Common myeloid progenitor, CD34-positive (primary cell): Measurements from ENCODE around the gene RIPOR3.

Experiments
- CTCF ChIA-PET: fragments of 350-600 bp; sonication (Branson Sonifier 250); formaldehyde crosslinking; loops from one replicate; lab custom pipeline; 2021; ENCODE audit warnings: antibody characterized with exemption; lab: Charles Lee
- POLR2A ChIA-PET: fragments of 350-600 bp; sonication (Branson Sonifier 250); formaldehyde crosslinking; loops from one replicate; lab custom pipeline; 2021; ENCODE audit warnings: antibody characterized with exemption; lab: Charles Lee
- DNase-seq, 3 donors: peaks; one replicate each; pipeline versions ENCODE4 v3.0.0 to v3.0.0-alpha.2; 2013
- H3K27ac ChIP-seq, 2 experiments: 1 replicate in 1 of 2; 2 replicates in 1 of 2; pipeline ENCODE4 v1.7.0; 2013; ENCODE audit warnings: inconsistent platforms in 2 of 2, low read length in 2 of 2, mild to moderate bottlenecking in 2 of 2, low read depth in 1 of 2, moderate library complexity in 1 of 2; ENCODE audit not compliant: severe bottlenecking in 2 of 2, insufficient read depth in 1 of 2, poor library complexity in 1 of 2
- H3K27me3 ChIP-seq, 5 experiments: replicated peaks in 2 of 5; 1 replicate in 3 of 5; 2 replicates in 2 of 5; pipeline versions ENCODE4 v1.6.1 to v1.7.0; 2013; ENCODE audit warnings: low read length in 4 of 5, mild to moderate bottlenecking in 2 of 5, moderate library complexity in 2 of 5, inconsistent platforms in 1 of 5; ENCODE audit not compliant: insufficient read depth in 5 of 5, control insufficient read depth in 4 of 5
- H3K36me3 ChIP-seq, 4 experiments: 1 replicate in 2 of 4; 2 replicates in 2 of 4; pipeline versions ENCODE4 v1.6.1 to v1.7.0; 2013; ENCODE audit warnings: low read length in 3 of 4, control low read depth in 1 of 4, mild to moderate bottlenecking in 1 of 4; ENCODE audit not compliant: control insufficient read depth in 4 of 4, insufficient read depth in 4 of 4
- H3K4me1 ChIP-seq, 4 experiments: 1 replicate in 3 of 4; 2 replicates in 1 of 4; pipeline versions ENCODE4 v1.6.1 to v1.7.1; 2013; ENCODE audit warnings: low read length in 3 of 4, mild to moderate bottlenecking in 3 of 4, control low read depth in 1 of 4, inconsistent platforms in 1 of 4, moderate library complexity in 1 of 4; ENCODE audit not compliant: control insufficient read depth in 4 of 4, insufficient read depth in 4 of 4; ENCODE audit errors: control extremely low read depth in 1 of 4
- H3K4me3 ChIP-seq, 7 experiments: 1 replicate in 4 of 7; 2 replicates in 3 of 7; pipeline versions ENCODE4 v1.5.1 to v1.7.0; 2013; ENCODE audit warnings: mild to moderate bottlenecking in 7 of 7, low read length in 6 of 7, moderate library complexity in 6 of 7, inconsistent platforms in 2 of 7, low read depth in 2 of 7, control low read depth in 1 of 7; ENCODE audit not compliant: insufficient read depth in 4 of 7, control insufficient read depth in 1 of 7; ENCODE audit errors: extremely low read depth in 1 of 7
- H3K9me3 ChIP-seq, 5 experiments: 1 replicate in 4 of 5; 2 replicates in 1 of 5; pipeline versions ENCODE4 v1.6.1 to v1.7.1; 2013; ENCODE audit warnings: low read length in 4 of 5, mild to moderate bottlenecking in 2 of 5, inconsistent platforms in 1 of 5, low read depth in 1 of 5, moderate library complexity in 1 of 5; ENCODE audit not compliant: control insufficient read depth in 4 of 5, insufficient read depth in 2 of 5; ENCODE audit errors: control extremely low read depth in 1 of 5
- WGBS: methylation state at CpG from one replicate; pipeline ENCODE4 v1.1.5; 2013; ENCODE audit not compliant: insufficient coverage; 5-methylcytosine and 5-hydroxymethylcytosine counted together

RIPOR3 gene

DNA sequence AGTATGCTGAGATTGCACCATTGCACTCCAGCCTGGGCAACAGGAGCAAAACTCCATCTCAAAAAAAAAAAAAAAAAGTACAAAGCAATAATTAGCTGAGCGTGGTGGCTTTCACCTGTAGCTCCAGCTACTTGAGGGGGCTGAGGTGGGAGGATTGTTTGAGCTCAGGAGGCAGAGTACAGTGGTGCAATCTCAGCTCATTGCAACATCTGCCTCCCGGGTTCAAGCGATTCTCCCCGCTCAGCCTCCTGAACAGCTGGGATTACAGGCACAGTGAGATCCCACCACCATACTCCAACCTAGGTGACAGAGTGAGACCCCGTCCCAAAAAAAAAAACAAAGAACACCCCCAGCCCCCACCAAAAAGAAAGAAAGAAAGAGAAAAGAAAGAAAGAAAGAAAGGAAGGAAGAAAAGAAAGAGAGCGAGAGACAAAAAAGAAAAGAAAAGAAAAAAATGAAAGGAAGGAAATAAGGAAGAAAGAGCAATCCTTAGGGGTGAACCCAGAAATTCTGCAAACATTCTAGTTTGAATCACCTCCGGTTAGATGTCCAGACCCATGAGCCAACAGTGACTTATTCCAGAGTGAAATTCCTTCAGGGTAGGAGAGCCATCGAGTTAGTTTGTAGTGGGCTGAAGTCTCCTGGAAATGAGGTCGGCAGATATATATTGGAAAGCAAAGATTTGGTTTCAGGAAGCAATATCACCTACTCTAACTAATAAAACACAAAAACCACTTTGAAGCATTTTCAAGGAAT, 3.2 kb upstream of the RIPOR3 start:
- Histone ChIP-seq H3K9me3 (no peaks in the 10 kb centered on the region), H3K27me3 (peaks cover 0 to 2% (median 0%) of the 10 kb centered on the region in 5 experiments), H3K4me1 (peaks cover 3 to 35% (median 19%) of the 10 kb centered on the region in 4 experiments), H3K27ac (no peak overlapping the region), H3K4me3 (no peak overlapping the region), H3K36me3 (no peaks in the 10 kb centered on the region)
- ChIA-PET POLR2A (no interaction called here), CTCF (interaction anchor here (1.1 kb wide), 1 partner anchor 35 kb away, joined by 4 read pairs; no protein-coding TSS in a partner anchor)
- WGBS = 93% methylated on average over 2 of the region's 9 CpGs
- DNase-seq = no peak

DNA sequence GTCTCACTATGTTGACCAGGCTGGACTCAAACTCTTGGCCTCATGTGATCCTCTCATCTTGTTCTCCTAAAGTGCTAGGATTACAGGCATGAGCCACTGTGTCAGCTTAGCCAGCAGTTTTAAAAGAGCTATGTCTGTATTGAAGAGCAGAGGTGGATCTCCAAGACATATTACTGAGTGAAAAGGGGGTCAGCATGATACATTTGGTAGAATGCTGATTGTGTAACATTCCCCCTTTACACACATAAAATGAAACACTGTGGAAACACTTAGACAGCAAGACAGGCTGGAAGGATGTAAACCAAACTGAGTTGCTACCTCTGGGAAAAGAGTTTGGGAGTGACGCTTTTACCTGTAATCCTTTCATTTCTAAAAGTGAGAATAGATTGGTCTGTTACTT, 1.7 kb upstream of the RIPOR3 start:
- Histone ChIP-seq H3K9me3 (no peaks in the 10 kb centered on the region), H3K27ac (no peak overlapping the region), H3K27me3 (peaks cover 0 to 2% (median 0%) of the 10 kb centered on the region in 5 experiments), H3K4me3 (no peak overlapping the region), H3K36me3 (no peaks in the 10 kb centered on the region), H3K4me1 (peaks cover 3 to 41% (median 20%) of the 10 kb centered on the region in 4 experiments)
- 100% methylated on average over 1 of the region's 1 CpG for WGBS
- DNase-seq = no peak
- ChIA-PET CTCF (no interaction called here), POLR2A (no interaction called here)

DNA sequence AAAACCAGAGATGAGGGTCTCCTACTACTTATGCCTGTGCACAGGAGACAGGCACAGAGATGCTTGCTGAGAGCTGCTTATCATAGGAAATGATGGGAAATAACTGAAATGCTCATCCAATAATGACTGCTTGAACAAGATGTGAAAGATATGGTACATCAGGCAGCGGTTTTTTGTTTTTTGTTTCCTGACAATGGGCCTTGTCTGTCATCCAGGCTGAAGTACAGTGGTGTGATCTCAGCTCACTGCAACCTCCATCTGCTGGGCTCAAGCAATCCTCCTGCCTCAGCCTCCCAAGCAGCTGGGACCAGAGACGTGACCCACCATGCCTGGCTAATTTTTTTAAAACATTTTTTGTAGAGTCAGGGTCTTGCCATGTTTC, 1.2 kb upstream of the RIPOR3 start:
- H3K4me3 ChIP-seq = peak overlapping the region in 2 of 7 experiments; percentile 85
- no peaks in the 10 kb centered on the region for H3K9me3 ChIP-seq
- peaks cover 3 to 41% (median 20%) of the 10 kb centered on the region in 4 experiments for H3K4me1 ChIP-seq
- ChIA-PET POLR2A (no interaction called here), CTCF (no interaction called here)
- peak in 1 of 3 donors; percentile 40 for DNase-seq
- H3K27ac ChIP-seq = peak overlapping the region; percentile 50 to 79
- peaks cover 0 to 2% (median 0%) of the 10 kb centered on the region in 5 experiments for H3K27me3 ChIP-seq
- H3K36me3 ChIP-seq = no peaks in the 10 kb centered on the region
- WGBS = 50% methylated on average over 1 of the region's 2 CpGs

DNA sequence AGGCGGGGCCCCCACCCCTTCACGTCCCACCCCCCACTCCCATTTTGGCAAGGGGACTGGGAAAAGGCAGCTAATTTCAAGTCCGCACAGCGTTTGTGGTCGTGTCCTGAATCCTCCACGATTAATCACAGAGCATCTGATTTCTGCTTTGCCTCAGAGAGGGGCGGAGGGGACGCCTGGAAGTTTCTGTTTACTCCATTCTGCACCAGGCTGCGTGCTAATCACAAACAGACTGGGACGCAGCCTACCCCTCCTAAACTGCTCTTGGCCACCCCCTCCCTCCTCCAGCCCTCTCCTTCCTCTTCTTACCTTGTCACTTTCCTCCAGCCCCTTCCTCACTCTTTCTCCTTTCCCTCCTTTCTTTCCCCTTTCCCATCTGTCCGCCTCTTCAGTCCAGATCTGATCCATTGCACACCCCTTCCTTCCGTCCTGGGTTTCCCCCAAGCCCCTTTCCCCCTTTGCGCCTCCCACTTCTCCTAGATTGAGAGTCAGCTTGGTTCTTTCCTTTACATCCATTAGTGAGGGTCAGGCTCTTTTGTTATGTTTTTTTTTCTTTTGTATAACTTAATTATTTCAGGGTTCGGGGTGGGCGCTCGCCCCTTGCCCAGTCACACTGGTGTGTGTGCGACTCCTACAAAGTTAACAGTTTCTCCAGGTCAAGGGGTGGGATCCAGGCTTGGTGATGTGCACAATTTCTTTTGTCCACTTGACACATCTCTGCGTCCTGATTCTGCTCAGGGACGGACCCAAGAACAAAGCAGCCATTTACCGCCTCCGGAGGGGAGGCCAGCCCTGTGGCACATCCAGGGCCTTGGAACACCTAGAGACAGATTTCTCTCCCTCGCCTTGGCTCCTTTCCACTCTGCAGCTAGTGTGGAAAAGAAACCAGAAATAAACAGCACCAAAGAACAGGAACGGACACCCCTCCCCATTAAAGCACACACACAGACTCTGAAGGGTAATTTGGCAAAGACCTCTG, 520 bp upstream of the RIPOR3 start:
- POLR2A ChIA-PET = no interaction called here
- 5% methylated on average over 15 of the region's 23 CpGs for WGBS
- Histone ChIP-seq H3K36me3 (peaks cover 0 to 3% (median 0%) of the 10 kb centered on the region in 4 experiments), H3K27ac (peak overlapping the region; percentile 50 to 79), H3K4me3 (peak overlapping the region; percentile 15 to 85 (median 62)), H3K4me1 (peaks cover 3 to 41% (median 20%) of the 10 kb centered on the region in 4 experiments), H3K27me3 (peaks cover 0 to 2% (median 0%) of the 10 kb centered on the region in 5 experiments), H3K9me3 (no peaks in the 10 kb centered on the region)
- peak; percentile 62 to 89 (median 80) for DNase-seq
- CTCF ChIA-PET = interaction anchor here (0.6 to 1.1 kb wide), 4 partner anchors 11 to 115 kb away, joined by 3 to 5 read pairs (median 3); no protein-coding TSS in a partner anchor

DNA sequence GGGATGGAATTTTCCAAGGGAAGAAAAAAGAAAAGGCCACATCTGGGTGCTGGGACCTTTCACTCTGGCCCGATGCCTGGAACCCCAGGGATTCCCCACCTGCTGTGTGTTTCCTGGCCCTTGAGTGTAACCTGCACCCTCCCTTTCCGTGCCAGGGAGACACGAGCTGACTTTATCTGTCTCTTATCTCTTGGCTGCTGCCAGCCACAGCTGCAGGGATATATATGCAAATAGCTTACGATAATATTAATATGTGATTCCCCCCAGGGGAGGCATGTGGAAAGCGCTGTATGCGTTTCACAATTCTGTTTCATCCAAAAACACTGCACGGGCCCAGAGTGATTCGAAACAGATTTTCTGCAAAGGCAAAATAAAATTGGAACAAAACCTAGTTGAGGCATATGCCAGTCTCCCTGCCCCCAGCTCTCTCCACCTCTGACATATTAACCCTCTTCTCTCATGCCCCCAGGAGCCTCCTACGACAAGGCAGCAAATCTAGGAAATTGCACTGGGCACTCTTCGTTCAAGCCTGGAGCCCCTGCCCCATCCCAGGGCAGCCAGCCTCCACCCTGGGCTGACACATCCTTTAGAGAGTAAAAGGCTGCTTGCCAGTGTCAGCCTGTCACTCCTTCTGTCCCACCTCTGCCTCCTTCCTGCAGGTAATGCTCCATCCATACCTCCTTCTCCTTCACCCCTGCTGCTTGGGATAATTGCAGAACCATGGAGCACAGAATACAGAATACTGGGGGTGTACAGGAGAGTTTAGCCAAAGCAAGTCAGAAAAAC, 1.3 kb downstream of the RIPOR3 start:
- Histone ChIP-seq H3K27me3 (peaks cover 0 to 2% (median 0%) of the 10 kb centered on the region in 5 experiments), H3K36me3 (peaks cover 0 to 3% (median 0%) of the 10 kb centered on the region in 4 experiments), H3K4me3 (peak overlapping the region; percentile 6 to 85 (median 62)), H3K27ac (peak overlapping the region in 1 of 2 experiments; percentile 79), H3K9me3 (no peaks in the 10 kb centered on the region), H3K4me1 (peaks cover 3 to 41% (median 20%) of the 10 kb centered on the region in 4 experiments)
- WGBS = 17% methylated on average over 4 of the region's 10 CpGs
- ChIA-PET CTCF (interaction anchor here (0.9 to 2.1 kb wide), 5 partner anchors 12 to 60 kb away, joined by 3 to 5 read pairs (median 4); no protein-coding TSS in a partner anchor), POLR2A (interaction anchor here (0.6 kb wide), 1 partner anchor 40 kb away, joined by 3 read pairs; no protein-coding TSS in a partner anchor)
- peak; percentile 6 to 31 (median 25) for DNase-seq

DNA sequence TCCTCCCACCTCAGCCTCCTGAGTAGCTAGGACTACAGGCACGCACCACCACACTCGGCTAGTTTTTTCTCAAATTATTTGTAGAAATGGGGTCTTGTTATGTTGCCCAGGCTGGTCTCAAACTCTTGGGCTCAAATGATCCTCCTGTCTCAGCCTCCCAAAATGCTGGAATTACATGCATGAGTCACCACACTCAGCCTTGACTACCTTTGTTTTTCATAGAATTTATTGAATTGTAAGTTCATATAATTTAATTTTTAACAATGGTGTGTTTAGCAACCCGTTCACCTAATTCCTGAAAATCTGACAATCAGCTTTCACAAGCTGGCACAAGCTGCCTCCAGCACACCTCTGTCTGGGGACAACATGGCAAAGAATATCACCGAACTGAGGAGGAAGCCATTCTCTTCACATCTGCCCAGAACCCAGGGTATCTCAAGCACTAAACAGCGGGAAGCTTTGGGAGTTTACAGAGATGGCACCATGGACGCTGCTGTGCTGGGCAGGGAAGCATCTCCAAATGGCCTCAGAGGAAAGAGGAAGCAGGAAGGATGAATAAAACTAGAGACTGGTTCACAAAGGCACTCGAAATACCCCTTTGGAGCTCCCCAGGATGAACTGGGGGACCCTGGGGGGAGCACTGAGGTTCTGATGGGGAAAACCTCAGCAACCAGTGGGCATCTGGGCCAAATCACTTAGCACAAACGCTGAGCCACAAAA, 2.9 kb downstream of the RIPOR3 start:
- DNase-seq = no peak
- 83% methylated on average over 5 of the region's 8 CpGs for WGBS
- Histone ChIP-seq H3K4me3 (no peak overlapping the region), H3K9me3 (no peaks in the 10 kb centered on the region), H3K27ac (no peak overlapping the region), H3K27me3 (peaks cover 0 to 2% (median 0%) of the 10 kb centered on the region in 5 experiments), H3K4me1 (peaks cover 3 to 41% (median 20%) of the 10 kb centered on the region in 4 experiments), H3K36me3 (peaks cover 0 to 3% (median 1%) of the 10 kb centered on the region in 4 experiments)
- POLR2A ChIA-PET = no interaction called here
- CTCF ChIA-PET = interaction anchor here (0.7 to 2.1 kb wide), 5 partner anchors 10 to 62 kb away, joined by 3 to 5 read pairs (median 3); no protein-coding TSS in a partner anchor
